Bronchial epithelial cell (primary cell): ENCODE measurements around the gene CUL7. TPM values are rescaled to one million over a fixed set of nuclear protein-coding genes. Genes with fewer than 3 reads are reported as not detected.

Source experiments
- DNase-seq: peaks from one replicate; pipeline ENCODE4 v3.0.0-alpha.2; 2010; ENCODE audit warnings: low read depth
- FAIRE-seq: peaks from 2 replicates; lab custom pipeline; 2011; peaks lifted over from hg19 to GRCh38; lab: Jason Lieb, UNC
- H3K27me3 ChIP-seq: 2 replicates; pipeline ENCODE4 v1.5.1; 2011; ENCODE audit warnings: low read length; ENCODE audit not compliant: control insufficient read depth, insufficient read depth
- H3K36me3 ChIP-seq: 2 replicates; pipeline ENCODE4 v1.5.1; 2011; ENCODE audit warnings: low read length; ENCODE audit not compliant: control insufficient read depth, insufficient read depth
- H3K4me3 ChIP-seq: 2 replicates; pipeline ENCODE4 v1.5.1; 2011; ENCODE audit warnings: mild to moderate bottlenecking, low read depth, low read length, control low read depth
- total RNA-seq: library from RNA; depleted of rRNA; stranded (reverse); fragments of >200 nt; gene quantifications from 2 replicates; pipeline ENCODE4 v1.2.1, GENCODE V29; 2014
- TF ChIP-seq, protein P1 (sequence below): IDR thresholded peaks from 2 replicates; pipeline ENCODE4 v1.5.1; 2011; ENCODE audit warnings: mild to moderate bottlenecking, moderate library complexity, low read length, control low read depth, inconsistent platforms; ENCODE audit not compliant: insufficient read depth, severe bottlenecking

CUL7 gene
- total RNA-seq, 1 donor from 2014 or later, result 20.5 TPM

DNA sequence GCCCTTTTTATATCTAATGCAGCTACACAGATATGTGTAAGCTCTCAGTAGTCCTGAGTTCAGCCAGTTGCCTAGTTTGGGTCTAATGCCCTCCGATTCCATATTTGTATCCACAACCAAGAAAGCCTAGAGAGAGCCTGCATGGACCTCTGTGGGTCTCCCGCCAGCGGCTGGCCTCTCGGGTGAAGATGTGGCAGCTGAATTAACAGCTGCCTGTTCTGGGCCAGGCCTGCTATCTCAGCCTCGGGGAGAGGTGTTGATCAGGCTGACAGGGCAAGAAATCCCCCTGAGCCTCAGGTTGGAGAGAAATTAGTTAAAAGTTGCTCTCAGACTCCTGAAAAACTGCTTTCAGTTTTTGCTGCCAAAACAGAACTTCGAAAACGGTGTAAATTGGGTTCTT is 42.3 kb upstream of the CUL7 start:
- TF ChIP-seq, protein P1, sequence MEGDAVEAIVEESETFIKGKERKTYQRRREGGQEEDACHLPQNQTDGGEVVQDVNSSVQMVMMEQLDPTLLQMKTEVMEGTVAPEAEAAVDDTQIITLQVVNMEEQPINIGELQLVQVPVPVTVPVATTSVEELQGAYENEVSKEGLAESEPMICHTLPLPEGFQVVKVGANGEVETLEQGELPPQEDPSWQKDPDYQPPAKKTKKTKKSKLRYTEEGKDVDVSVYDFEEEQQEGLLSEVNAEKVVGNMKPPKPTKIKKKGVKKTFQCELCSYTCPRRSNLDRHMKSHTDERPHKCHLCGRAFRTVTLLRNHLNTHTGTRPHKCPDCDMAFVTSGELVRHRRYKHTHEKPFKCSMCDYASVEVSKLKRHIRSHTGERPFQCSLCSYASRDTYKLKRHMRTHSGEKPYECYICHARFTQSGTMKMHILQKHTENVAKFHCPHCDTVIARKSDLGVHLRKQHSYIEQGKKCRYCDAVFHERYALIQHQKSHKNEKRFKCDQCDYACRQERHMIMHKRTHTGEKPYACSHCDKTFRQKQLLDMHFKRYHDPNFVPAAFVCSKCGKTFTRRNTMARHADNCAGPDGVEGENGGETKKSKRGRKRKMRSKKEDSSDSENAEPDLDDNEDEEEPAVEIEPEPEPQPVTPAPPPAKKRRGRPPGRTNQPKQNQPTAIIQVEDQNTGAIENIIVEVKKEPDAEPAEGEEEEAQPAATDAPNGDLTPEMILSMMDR, result no peak
- no peaks in the 10 kb centered on the region for H3K36me3 ChIP-seq
- no peaks in the 10 kb centered on the region for H3K27me3 ChIP-seq
- DNase-seq, result no peak
- peak overlapping the region; percentile 26 for H3K4me3 ChIP-seq
- no peak for FAIRE-seq

DNA sequence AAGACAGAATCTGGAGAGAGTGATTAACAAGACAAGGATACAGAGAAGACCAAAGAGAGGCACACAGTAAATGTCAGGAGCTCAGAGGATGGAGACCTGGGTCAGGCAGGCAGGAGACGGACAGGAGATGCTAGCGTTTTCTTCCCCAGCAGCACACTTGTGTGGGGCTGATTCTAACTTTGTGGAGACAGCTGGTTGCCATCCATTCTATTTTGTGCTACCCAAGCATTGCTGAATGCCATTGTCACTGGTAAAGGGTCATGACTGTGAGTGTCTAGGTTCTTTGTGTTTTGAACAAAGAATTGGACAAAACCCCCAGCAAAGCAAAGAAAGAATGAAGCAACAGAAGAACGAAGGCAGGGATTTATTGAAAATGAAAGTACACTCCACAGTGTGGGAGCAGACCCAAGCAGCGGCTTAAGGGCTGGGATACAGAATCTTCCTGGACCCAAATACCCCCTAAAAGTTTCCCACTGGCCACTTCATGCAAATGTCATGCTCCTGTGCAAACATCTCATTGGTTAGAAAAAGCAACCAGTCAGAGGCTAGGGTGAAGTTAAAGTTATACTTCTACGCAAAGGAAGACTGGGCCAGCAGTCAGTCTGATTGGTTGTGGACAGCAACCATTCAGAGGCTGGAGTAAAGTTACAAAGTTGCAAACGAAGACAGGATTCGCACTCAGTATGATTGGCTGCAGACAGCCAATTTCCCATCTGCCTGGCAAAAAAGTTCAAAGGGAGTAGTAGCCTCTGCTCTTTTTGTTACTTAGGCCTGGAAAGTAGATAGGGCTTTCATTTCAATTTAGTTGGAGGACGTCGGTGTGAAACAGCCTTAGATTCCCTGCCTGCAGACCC is 40.0 kb upstream of the CUL7 start:
- TF ChIP-seq, protein P1, result no peak
- no peak for FAIRE-seq
- Histone ChIP-seq H3K36me3 (no peaks in the 10 kb centered on the region), H3K27me3 (no peaks in the 10 kb centered on the region), H3K4me3 (peak overlapping the region; percentile 8)
- peak; percentile 58 for DNase-seq

DNA sequence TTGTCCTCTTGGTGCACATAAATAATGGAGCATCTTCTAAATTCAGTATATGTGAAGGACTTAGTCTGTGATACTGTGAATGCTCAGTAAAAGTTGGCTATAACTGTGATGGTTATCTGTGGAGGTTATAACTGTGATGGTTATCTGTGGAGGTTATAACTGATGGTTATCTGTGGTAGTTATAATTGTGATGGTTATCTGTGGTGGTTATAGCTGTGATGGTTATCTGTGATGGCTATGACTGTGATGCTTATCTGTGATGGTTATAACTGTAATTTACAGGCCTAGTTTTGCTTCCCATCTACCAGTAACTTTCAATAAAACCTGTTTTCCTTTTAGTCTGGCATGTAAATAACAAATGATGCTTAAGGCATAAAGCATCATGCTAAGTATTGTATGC is 39.0 kb upstream of the CUL7 start:
- FAIRE-seq, result no peak
- Histone ChIP-seq H3K27me3 (no peaks in the 10 kb centered on the region), H3K36me3 (no peaks in the 10 kb centered on the region), H3K4me3 (no peak overlapping the region)
- DNase-seq, result no peak
- TF ChIP-seq, protein P1, result no peak

DNA sequence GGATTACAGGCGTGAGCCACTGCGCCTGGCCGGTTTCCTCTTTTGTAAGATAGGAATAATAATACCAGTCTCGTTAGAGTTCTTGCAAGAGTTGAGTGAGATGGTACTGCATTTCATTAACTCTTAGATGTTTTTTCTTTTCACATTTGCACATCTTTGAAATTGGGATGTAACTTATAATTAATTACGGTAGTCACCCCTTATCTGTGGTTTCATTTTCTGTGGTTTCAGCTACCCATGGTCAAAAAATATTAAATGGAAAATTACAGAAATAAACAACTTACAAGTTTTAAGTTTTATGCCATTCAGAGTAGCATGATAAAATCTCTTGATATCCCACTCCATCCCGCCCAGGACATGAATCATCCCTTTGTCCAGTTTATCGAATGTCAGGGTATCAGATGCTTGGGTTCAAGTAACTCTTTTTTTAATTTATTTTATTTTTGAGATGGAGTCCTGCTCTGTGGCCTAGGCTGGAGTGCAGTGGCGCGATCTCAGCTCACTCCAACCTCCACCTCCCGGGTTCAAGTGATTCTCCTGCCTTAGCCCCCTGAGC is 37.9 kb upstream of the CUL7 start:
- TF ChIP-seq, protein P1, result no peak
- DNase-seq (no peak), FAIRE-seq (no peak)
- Histone ChIP-seq H3K4me3 (no peak overlapping the region), H3K36me3 (no peaks in the 10 kb centered on the region), H3K27me3 (no peaks in the 10 kb centered on the region)

DNA sequence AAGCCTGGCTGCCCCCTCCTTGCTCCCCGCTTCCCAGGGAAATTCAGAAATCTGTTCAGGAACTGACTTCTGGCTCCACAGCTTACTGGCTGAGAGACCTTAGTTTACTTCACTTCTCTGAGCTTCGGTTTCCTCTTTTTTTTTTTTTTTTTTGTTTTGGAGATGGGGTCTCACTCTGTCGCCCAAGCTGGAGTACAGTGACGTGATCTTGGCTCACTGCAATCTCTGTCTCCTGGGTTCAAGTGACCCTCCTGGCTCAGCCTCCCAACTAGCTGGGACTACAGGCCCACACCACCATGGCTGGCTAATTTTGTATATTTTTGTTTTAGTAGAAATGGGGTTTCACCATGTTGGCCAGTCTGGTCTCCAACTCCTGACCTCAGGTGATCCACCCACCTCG is 37.4 kb upstream of the CUL7 start:
- Histone ChIP-seq H3K36me3 (no peaks in the 10 kb centered on the region), H3K27me3 (no peaks in the 10 kb centered on the region), H3K4me3 (no peak overlapping the region)
- FAIRE-seq (no peak), DNase-seq (no peak)
- TF ChIP-seq, protein P1, result no peak
